Motor neuron (in vitro differentiated cells): ENCODE results near the gene SLC7A4. TPM values are rescaled to one million over a fixed set of nuclear protein-coding genes. Genes with fewer than 3 reads are reported as not detected.
A peak's percentile ranks its signal among the peaks of the same experiment; 100 is the strongest.
"Not testable (repeated sequence)": the region's sequence is repeated elsewhere in the genome, so short reads cannot be mapped to it uniquely, and the experiment has no call there.

Experiments used
- ATAC-seq, 8 experiments: fragments of 200-7000 bp; cut with Tn5 transposase; replicated peaks in 6 of 8; 2 replicates each; pipeline ENCODE4 v1.8.0; 2021; ENCODE audit warnings: mild to moderate bottlenecking in 8 of 8, moderate library complexity in 8 of 8
- H3K27ac ChIP-seq, 2 donors: fragments of 250-450 bp; sonication (Bioruptor Pico); 2 replicates each; pipeline ENCODE4 v1.9.0; 2021; ENCODE audit warnings: antibody characterized with exemption in 2 of 2, mild to moderate bottlenecking in 2 of 2, moderate library complexity in 1 of 2
- H3K4me1 ChIP-seq, 2 donors: fragments of 250-450 bp; sonication (Bioruptor Pico); replicated peaks in 1 of 2; 2 replicates each; pipeline ENCODE4 v1.6.1; 2021; ENCODE audit warnings: antibody characterized with exemption in 2 of 2, mild to moderate bottlenecking in 2 of 2, moderate library complexity in 1 of 2
- H3K4me3 ChIP-seq, 5 donors: fragments of 250-450 bp; sonication (Bioruptor Pico); 2 replicates each; pipeline ENCODE4 v1.9.0; 2021; ENCODE audit warnings: antibody characterized with exemption in 5 of 5, mild to moderate bottlenecking in 5 of 5, moderate library complexity in 4 of 5
- WGBS, 10 experiments: fragments of 450-650 bp; shearing (Covaris generic); methylation state at CpG; one replicate each; pipeline ENCODE4 v1.0.0; 2022; 5-methylcytosine and 5-hydroxymethylcytosine counted together
- in situ Hi-C, 9 experiments: fragments of 400-800 bp; cut with MboI; loops; one replicate each; pipeline ENCODE4 v1.15.0; 2021; ENCODE audit warnings: low sequenced_read_pairs in 9 of 9, low pct_unique_long_range_greater_than_20kb in 2 of 9; ENCODE audit not compliant: unreplicated experiment in 9 of 9
- total RNA-seq, 8 experiments: library from RNA; unstranded; fragments of 300-600 nt; gene quantifications; 2 replicates each; pipeline versions ENCODE4 v1.2.3 to v1.2.4, GENCODE V29; 2022

The SLC7A4 gene
- total RNA-seq: 1 to 10 TPM in 2 of 8 experiments, under 1 TPM in 6; 0.15 to 1.5 (median 0.42) TPM

- in situ Hi-C loops: no loop called here
- Histone ChIP-seq H3K27ac (peak within 1 kb of the TSS; percentile 34 to 35), H3K4me3 (peak within 1 kb of the TSS in 3 of 5 donors; percentile 7 to 29 (median 26))
Measured at GRCh38 chr22:21032037-21032867, at the start of gene SLC7A4. Gene SLC7A4 (minus strand): TSS chr22:21032561. CDS start chr22:21031812, 749 bp downstream.

GRCh38 chr22:21080435-21081137, 48.2 kb upstream of the SLC7A4 start:
- H3K27ac ChIP-seq: no peak overlapping the region
- in situ Hi-C loops: loop anchor here in 2 of 9 experiments (10.0 to 25.0 kb wide), 2 partner anchors 56 to 193 kb away; no protein-coding TSS in a partner anchor
- 80 to 100% (median 92%) methylated on average over 1 to 9 of the region's 31 CpGs; no CpG with 5 or more reads in 6 of the 10 experiments for WGBS, 10 experiments
- no peaks in the 10 kb centered on the region for H3K4me1 ChIP-seq
- ATAC-seq: no peak
- no peak overlapping the region for H3K4me3 ChIP-seq

More at GRCh38 chr22:21032037-21032867, at the start of gene SLC7A4:
- 8% methylated on average over 12 of the region's 59 CpGs; no CpG with 5 or more reads in 9 of the 10 experiments for WGBS, 10 experiments
- H3K4me1 ChIP-seq: peaks cover 23% of the 10 kb centered on the region in 2 donors
- peak; percentile 52 to 90 (median 87) for ATAC-seq

GRCh38 chr22:21079493-21079892, 47.1 kb upstream of the SLC7A4 start:
- in situ Hi-C loops: loop anchor here in 1 of 9 experiments (25.0 kb wide), 1 partner anchor 192 kb away; no protein-coding TSS in a partner anchor
- peak overlapping the region in 1 of 2 donors; percentile 17 for H3K27ac ChIP-seq
- 51 to 100% (median 85%) methylated on average over 1 to 4 of the region's 5 CpGs; no CpG with 5 or more reads in 4 of the 10 experiments for WGBS, 10 experiments
- no peak for ATAC-seq
- no peaks in the 10 kb centered on the region for H3K4me1 ChIP-seq
- no peak overlapping the region for H3K4me3 ChIP-seq

GRCh38 chr22:21078916-21079315, 46.6 kb upstream of the SLC7A4 start:
- Histone ChIP-seq H3K27ac (peak overlapping the region in 1 of 2 donors; percentile 10), H3K4me3 (no peak overlapping the region)
- in situ Hi-C loops: loop anchor here in 1 of 9 experiments (25.0 kb wide), 1 partner anchor 192 kb away; no protein-coding TSS in a partner anchor

GRCh38 chr22:21077884-21078508, 45.6 kb upstream of the SLC7A4 start:
- 40 to 89% methylated on average over 1 to 5 of the region's 16 CpGs; no CpG with 5 or more reads in 8 of the 10 experiments for WGBS, 10 experiments
- no peak overlapping the region for H3K27ac ChIP-seq
- H3K4me1 ChIP-seq: no peaks in the 10 kb centered on the region
- no peak overlapping the region for H3K4me3 ChIP-seq
- in situ Hi-C loops: loop anchor here in 1 of 9 experiments (25.0 kb wide), 1 partner anchor 191 kb away; no protein-coding TSS in a partner anchor
- ATAC-seq: no peak

More at GRCh38 chr22:21078916-21079315, 46.6 kb upstream of the SLC7A4 start:
- ATAC-seq: no peak
- WGBS, 10 experiments: 48 to 100% (median 80%) methylated on average over 1 to 6 of the region's 11 CpGs; no CpG with 5 or more reads in 3 of the 10 experiments
- H3K4me1 ChIP-seq: no peaks in the 10 kb centered on the region

- 60 to 87% (median 81%) methylated on average over 2 to 8 of the region's 21 CpGs; no CpG with 5 or more reads in 6 of the 10 experiments for WGBS, 10 experiments
Measured at GRCh38 chr22:21076912-21077625, 44.7 kb upstream of the SLC7A4 start.

GRCh38 chr22:21075516-21076138, 43.3 kb upstream of the SLC7A4 start:
- WGBS, 10 experiments: 38 to 100% (median 89%) methylated on average over 1 to 7 of the region's 14 CpGs; no CpG with 5 or more reads in 3 of the 10 experiments
- Histone ChIP-seq H3K27ac (no peak overlapping the region), H3K4me1 (no peaks in the 10 kb centered on the region), H3K4me3 (no peak overlapping the region)
- in situ Hi-C loops: loop anchor here in 1 of 9 experiments (25.0 kb wide), 1 partner anchor 188 kb away; no protein-coding TSS in a partner anchor
- ATAC-seq: no peak

More at GRCh38 chr22:21076912-21077625, 44.7 kb upstream of the SLC7A4 start:
- Histone ChIP-seq H3K4me1 (no peaks in the 10 kb centered on the region), H3K27ac (no peak overlapping the region), H3K4me3 (no peak overlapping the region)
- in situ Hi-C loops: loop anchor here in 1 of 9 experiments (25.0 kb wide), 1 partner anchor 190 kb away; no protein-coding TSS in a partner anchor
- no peak for ATAC-seq

GRCh38 chr22:21074102-21074715, 41.8 kb upstream of the SLC7A4 start:
- Histone ChIP-seq H3K27ac (no peak overlapping the region), H3K4me3 (no peak overlapping the region), H3K4me1 (no peaks in the 10 kb centered on the region)
- peak in 7 of 8 experiments; percentile 14 to 80 (median 46) for ATAC-seq
- 20 to 95% (median 60%) methylated on average over 1 to 5 of the region's 7 CpGs; no CpG with 5 or more reads in 5 of the 10 experiments for WGBS, 10 experiments
- in situ Hi-C loops: no loop called here

- in situ Hi-C loops: no loop called here
- no peaks in the 10 kb centered on the region for H3K4me1 ChIP-seq
- H3K4me3 ChIP-seq: no peak overlapping the region
- no peak overlapping the region for H3K27ac ChIP-seq
- 83 to 100% (median 100%) methylated on average over 1 to 3 of the region's 5 CpGs; no CpG with 5 or more reads in 5 of the 10 experiments for WGBS, 10 experiments
- ATAC-seq: no peak
Measured at GRCh38 chr22:21073482-21073881, 41.1 kb upstream of the SLC7A4 start.

- in situ Hi-C loops: no loop called here
- Histone ChIP-seq H3K4me3 (no peak overlapping the region), H3K4me1 (no peaks in the 10 kb centered on the region), H3K27ac (no peak overlapping the region)
- WGBS, 10 experiments: 80 to 100% (median 100%) methylated on average over 1 to 3 of the region's 3 CpGs; no CpG with 5 or more reads in 7 of the 10 experiments
- ATAC-seq: no peak
Measured at GRCh38 chr22:21073023-21073422, 40.7 kb upstream of the SLC7A4 start.

- in situ Hi-C loops, H3K4me1 ChIP-seq, ATAC-seq, H3K27ac ChIP-seq, H3K4me3 ChIP-seq: not testable (repeated sequence)
- 67 to 74% (median 68%) methylated on average over 2 to 3 of the region's 8 CpGs; no CpG with 5 or more reads in 6 of the 10 experiments for WGBS, 10 experiments
Measured at GRCh38 chr22:21071796-21072195, 39.4 kb upstream of the SLC7A4 start.
